Transverse colon (tissue), 4 donors: ENCODE results near the gene RASL10B. TPM values are rescaled to one million over a fixed set of nuclear protein-coding genes. Genes with fewer than 3 reads are reported as not detected.

ENCODE experiments used
- DNase-seq: peaks from one replicate; pipeline ENCODE4 v3.0.0-alpha.2; 2019
- H3K27ac ChIP-seq, 4 donors: fragments of 200-600 bp; sonication (generic); 2 replicates each; pipeline ENCODE4 v1.5.1; 2016 to 2018; ENCODE audit warnings: inconsistent platforms in 4 of 4
- H3K27me3 ChIP-seq: fragments of 200-600 bp; sonication (generic); 2 replicates; pipeline ENCODE4 v1.5.1; 2017; ENCODE audit warnings: inconsistent platforms
- H3K36me3 ChIP-seq, 4 donors: fragments of 200-600 bp; sonication (generic); 2 replicates each; pipeline ENCODE4 v1.5.1; 2017 to 2019; ENCODE audit warnings: inconsistent platforms in 4 of 4
- H3K4me1 ChIP-seq, 4 donors: fragments of 200-600 bp; sonication (generic); 2 replicates each; pipeline ENCODE4 v1.5.1; 2017 to 2020; ENCODE audit warnings: inconsistent platforms in 4 of 4
- H3K4me3 ChIP-seq, 4 donors: fragments of 200-600 bp; sonication (generic); 1 replicate in 1 of 4; 2 replicates in 3 of 4; pipeline versions ENCODE4 v1.5.1 to v1.6.1; 2017 to 2019; ENCODE audit warnings: inconsistent platforms in 4 of 4
- H3K9me3 ChIP-seq, 2 donors: fragments of 200-600 bp; sonication (generic); 2 replicates each; pipeline ENCODE4 v1.5.1; 2017 to 2019; ENCODE audit warnings: inconsistent platforms in 2 of 2
- CTCF ChIP-seq, 5 experiments: fragments of 200-600 bp in 3 of 5; fragments of 450-650 bp in 2 of 5; sonication (generic) in 3 of 5; IDR thresholded peaks; 1 replicate in 2 of 5; 2 replicates in 3 of 5; pipeline ENCODE4 v1.5.1; 2016 to 2017; ENCODE audit warnings: antibody characterized with exemption in 5 of 5, inconsistent platforms in 3 of 5, mild to moderate bottlenecking in 2 of 5, moderate library complexity in 1 of 5
- EP300 ChIP-seq: sonication (generic); formaldehyde crosslinking; IDR thresholded peaks from one replicate; pipeline ENCODE4 v1.6.1; 2017; ENCODE audit warnings: antibody characterized with exemption, low read depth
- POLR2A ChIP-seq: fragments of 450-650 bp; IDR thresholded peaks from one replicate; pipeline ENCODE4 v1.6.1; 2016; ENCODE audit warnings: antibody characterized with exemption, mild to moderate bottlenecking, moderate library complexity
- POLR2AphosphoS5 ChIP-seq, 3 donors: sonication (generic); formaldehyde crosslinking; IDR thresholded peaks; one replicate each; pipeline ENCODE4 v1.6.1; 2016; ENCODE audit warnings: antibody characterized with exemption in 3 of 3
- WGBS, 2 donors: methylation state at CpG; one replicate each; pipeline ENCODE4 v1.1.5; 2018; ENCODE audit warnings: low coverage in 1 of 2; 5-methylcytosine and 5-hydroxymethylcytosine counted together
- in situ Hi-C, 4 donors: fragments of 200-750 bp; cut with MboI; loops; one replicate each; pipeline versions ENCODE4 v1.15.0 to v1.15.1; 2017; ENCODE audit warnings: low sequenced_read_pairs in 3 of 4, low pct_ligation_motif_present in 1 of 4, low pct_unique_long_range_greater_than_20kb in 1 of 4
- intact Hi-C: fragments of 100-400 bp; cut with DNase I; formaldehyde crosslinking; loops from one replicate; pipeline ENCODE4 v1.15.1; 2023; ENCODE audit warnings: low total_unique reads
- total RNA-seq, 4 donors: library from RNA; depleted of rRNA; stranded (reverse); fragments of >200 nt; gene quantifications; one replicate each; pipeline ENCODE4 v1.1.0, GENCODE V29; 2016

Gene RASL10B
- total RNA-seq, 4 donors from 2014 or later = 0.41 to 1.6 (median 1.1) TPM

GRCh38 chr17:35726127-35726952 is 5.1 kb upstream of the RASL10B start:
- in situ Hi-C loops = loop anchor here (25.0 kb wide), 3 partner anchors 114 to 589 kb away; partner anchors contain the start of genes NLE1 (in 1 of the 4) and UNC45B (in 1 of the 4)
- Histone ChIP-seq H3K27ac (no peak overlapping the region), H3K36me3 (peaks cover 0 to 27% (median 13%) of the 10 kb centered on the region in 4 donors), H3K4me1 (peaks cover 4 to 19% (median 11%) of the 10 kb centered on the region in 4 donors), H3K9me3 (no peaks in the 10 kb centered on the region), H3K27me3 (peaks cover 1% of the 10 kb centered on the region), H3K4me3 (no peak overlapping the region)
- 42% methylated on average over 6 of the region's 6 CpGs; no CpG with 5 or more reads in 1 of the 2 donors for WGBS, 2 donors
- TF ChIP-seq EP300 (no peak), POLR2AphosphoS5 (IDR thresholded peaks at IDR 0.05) (no peak), POLR2A (no peak), CTCF (IDR thresholded peaks at IDR 0.05) (no peak)
- peak; percentile 50 for DNase-seq
- intact Hi-C loops = no loop called here

- H3K27ac ChIP-seq = no peak overlapping the region
- in situ Hi-C loops (loop anchor here (25.0 kb wide), 3 partner anchors 115 to 590 kb away; partner anchors contain the start of genes NLE1 (in 1 of the 4) and UNC45B (in 1 of the 4)), intact Hi-C loops (no loop called here)
- TF ChIP-seq POLR2A (no peak), EP300 (no peak), CTCF (IDR thresholded peaks at IDR 0.05) (no peak), POLR2AphosphoS5 (IDR thresholded peaks at IDR 0.05) (no peak)
- peaks cover 6 to 23% (median 15%) of the 10 kb centered on the region in 4 donors for H3K4me1 ChIP-seq
- H3K36me3 ChIP-seq = peaks cover 0 to 27% (median 13%) of the 10 kb centered on the region in 4 donors
- no peak overlapping the region for H3K4me3 ChIP-seq
- peaks cover 8% of the 10 kb centered on the region for H3K27me3 ChIP-seq
- WGBS, 2 donors = 41 to 58% methylated on average over 3 to 5 of the region's 5 CpGs
- no peaks in the 10 kb centered on the region for H3K9me3 ChIP-seq
- no peak for DNase-seq
These were observed 4.4 kb upstream of the RASL10B start for GRCh38 chr17:35726953-35727460.

DNA sequence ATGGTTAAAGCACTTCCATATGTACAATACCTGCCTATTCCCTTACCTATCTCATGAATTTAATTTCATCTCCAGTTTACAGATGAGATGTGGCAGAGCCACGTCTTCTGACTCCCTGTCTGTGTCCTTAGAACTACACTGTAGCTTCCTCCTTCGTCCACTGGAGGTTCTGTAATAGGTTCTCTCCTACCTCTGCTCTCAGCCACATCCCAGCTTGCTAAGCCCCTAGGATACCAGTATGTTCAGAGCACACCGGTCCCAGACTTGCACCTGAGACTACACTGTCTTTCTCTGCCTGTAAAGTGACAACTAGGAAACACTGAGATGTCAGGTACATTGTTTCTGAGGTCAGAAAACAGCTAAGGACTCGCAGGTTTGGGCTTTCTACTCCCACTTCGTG is 3.8 kb upstream of the RASL10B start:
- H3K27me3 ChIP-seq = peaks cover 13% of the 10 kb centered on the region
- DNase-seq = no peak
- peaks cover 0 to 26% (median 13%) of the 10 kb centered on the region in 4 donors for H3K36me3 ChIP-seq
- intact Hi-C loops = no loop called here
- no peaks in the 10 kb centered on the region for H3K9me3 ChIP-seq
- peaks cover 6 to 28% (median 16%) of the 10 kb centered on the region in 4 donors for H3K4me1 ChIP-seq
- TF ChIP-seq EP300 = no peak
- no peak for TF ChIP-seq CTCF (IDR thresholded peaks at IDR 0.05)
- TF ChIP-seq POLR2A = no peak
- TF ChIP-seq POLR2AphosphoS5 (IDR thresholded peaks at IDR 0.05) = no peak
- no peak overlapping the region for H3K27ac ChIP-seq
- 78 to 83% methylated on average over 3 to 5 of the region's 5 CpGs for WGBS, 2 donors
- in situ Hi-C loops = loop anchor here (25.0 kb wide), 3 partner anchors 115 to 590 kb away; partner anchors contain the start of genes NLE1 (in 1 of the 4) and UNC45B (in 1 of the 4)
- no peak overlapping the region for H3K4me3 ChIP-seq

- intact Hi-C loops (no loop called here), in situ Hi-C loops (loop anchor here (25.0 kb wide), 3 partner anchors 116 to 591 kb away; partner anchors contain the start of genes NLE1 (in 1 of the 4) and UNC45B (in 1 of the 4))
- peaks cover 0 to 21% (median 10%) of the 10 kb centered on the region in 4 donors for H3K36me3 ChIP-seq
- no peak overlapping the region for H3K27ac ChIP-seq
- no peak overlapping the region for H3K4me3 ChIP-seq
- WGBS, 2 donors = 97% methylated on average over 3 of the region's 3 CpGs; no CpG with 5 or more reads in 1 of the 2 donors
- TF ChIP-seq POLR2A (no peak), CTCF (IDR thresholded peaks at IDR 0.05) (no peak), POLR2AphosphoS5 (IDR thresholded peaks at IDR 0.05) (no peak), EP300 (no peak)
- H3K9me3 ChIP-seq = no peaks in the 10 kb centered on the region
- peaks cover 13% of the 10 kb centered on the region for H3K27me3 ChIP-seq
- DNase-seq = no peak
- H3K4me1 ChIP-seq = peaks cover 6 to 28% (median 16%) of the 10 kb centered on the region in 4 donors
These were observed 2.9 kb upstream of the RASL10B start for GRCh38 chr17:35728551-35728950.
